ENCODE results near the gene ASPA.

The ASPA gene

GRCh38 chr17:3533752-3534151 is 58.0 kb downstream of the ASPA start:
- no peak for DNase-seq

- peak in 43 of 56 donors; percentile 11 to 74 (median 48) for DNase-seq
Observed at GRCh38 chr17:3534881-3535252, 59.1 kb downstream of the ASPA start.

DNA sequence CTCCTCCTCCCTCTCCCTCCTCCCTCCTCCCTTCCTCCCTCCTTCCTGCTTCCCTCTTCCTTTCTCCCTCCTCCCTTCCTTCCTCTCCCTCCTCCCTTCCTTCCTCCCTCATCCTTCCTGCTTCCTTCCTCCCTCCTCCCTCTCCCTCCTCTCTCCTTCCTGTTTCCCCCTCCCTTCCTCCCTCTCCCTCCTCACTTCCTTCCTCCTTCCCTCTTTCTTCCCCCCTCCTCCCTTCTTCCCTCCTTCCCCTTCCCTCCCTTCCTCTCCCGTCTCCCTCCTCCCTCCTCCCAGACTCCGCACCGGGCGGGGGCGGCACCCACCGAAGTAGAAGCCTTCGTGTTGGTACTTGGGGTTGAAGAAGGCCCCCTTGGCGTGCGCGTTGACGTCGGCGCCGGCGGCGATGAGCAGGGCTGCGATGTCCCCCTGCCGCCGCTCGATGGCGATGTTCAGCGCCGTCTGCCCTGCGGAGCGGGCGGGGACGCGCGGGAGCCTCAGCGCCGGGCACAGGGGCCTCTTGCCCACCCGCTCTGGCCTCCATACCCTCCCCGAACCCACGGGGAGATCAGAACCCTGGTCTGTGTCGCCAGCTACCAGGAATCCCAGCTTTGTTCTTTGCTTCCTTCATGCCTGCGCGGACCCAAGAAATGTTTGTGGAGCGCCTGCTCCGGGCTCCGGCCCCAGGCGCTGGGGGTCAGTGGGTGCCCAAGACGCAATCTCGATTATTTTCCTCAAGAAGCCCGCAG is 59.6 kb downstream of the ASPA start:
- DNase-seq: peak in 53 of 56 donors; percentile 11 to 86 (median 65)

DNA sequence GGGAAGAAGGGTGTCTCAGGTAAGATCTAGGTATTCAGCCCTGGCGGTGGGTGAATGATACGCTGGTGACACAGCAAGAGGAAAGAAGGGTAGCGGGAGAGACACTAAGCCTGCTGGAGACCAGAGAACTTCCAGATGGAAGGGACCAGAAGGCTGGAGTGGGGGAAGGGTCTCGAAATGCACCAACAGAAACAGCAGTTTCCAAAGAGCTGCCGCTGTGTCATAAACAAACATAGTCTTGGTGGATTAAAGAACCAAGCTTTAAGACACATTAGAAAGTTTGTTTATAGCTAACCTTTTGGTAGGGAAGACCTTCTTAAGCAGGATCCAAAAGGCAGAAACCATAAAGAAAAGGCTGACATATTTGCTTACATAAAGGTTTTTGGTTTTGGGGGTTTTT is 60.9 kb downstream of the ASPA start:
- no peak for DNase-seq

GRCh38 chr17:3539881-3540540 is 64.2 kb downstream of the ASPA start:
- DNase-seq: no peak

- DNase-seq: no peak
Observed at GRCh38 chr17:3542410-3543088, 66.8 kb downstream of the ASPA start.

GRCh38 chr17:3543453-3543852 is 67.7 kb downstream of the ASPA start:
- peak in 27 of 56 donors; percentile 9 to 66 (median 22) for DNase-seq

DNA sequence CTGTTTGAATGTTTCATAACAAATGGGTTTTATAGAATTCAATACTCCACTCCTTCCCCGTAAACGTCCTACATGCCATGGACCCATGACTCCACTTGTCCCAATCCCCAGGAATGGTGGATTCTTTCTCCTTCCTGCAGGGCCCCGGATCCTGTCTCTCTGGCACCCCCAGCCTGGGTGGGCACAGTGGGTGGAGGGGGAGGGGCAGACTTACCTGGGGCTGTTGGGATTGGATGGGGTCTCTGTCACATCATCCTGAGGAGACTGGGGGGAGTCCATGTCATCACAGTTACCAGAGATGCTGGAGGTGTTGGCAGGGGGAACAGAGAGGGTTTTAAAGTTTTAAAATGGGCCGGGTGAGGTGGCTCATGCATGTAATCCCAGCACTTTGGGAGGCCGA is 68.6 kb downstream of the ASPA start:
- DNase-seq: no peak

DNA sequence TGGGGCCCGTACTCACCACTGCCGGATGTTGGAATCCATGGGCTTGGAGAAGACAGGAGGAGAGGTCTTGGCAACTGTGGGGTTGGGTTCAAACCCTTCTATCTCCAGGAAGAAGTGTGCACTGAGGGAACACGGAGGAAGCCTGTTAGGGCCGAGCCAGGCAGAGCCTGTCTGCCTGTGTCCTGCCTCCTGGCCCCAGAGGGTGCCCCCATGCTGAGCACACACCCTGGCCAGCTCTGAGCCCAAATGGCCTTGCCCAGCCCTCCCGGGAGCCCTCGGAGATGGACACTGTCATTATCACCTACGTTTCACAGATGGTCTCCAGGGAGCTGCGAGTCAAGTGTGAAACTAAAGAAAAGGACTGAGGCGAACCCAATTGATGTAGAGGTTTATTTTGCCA is 69.4 kb downstream of the ASPA start:
- no peak for DNase-seq

DNA sequence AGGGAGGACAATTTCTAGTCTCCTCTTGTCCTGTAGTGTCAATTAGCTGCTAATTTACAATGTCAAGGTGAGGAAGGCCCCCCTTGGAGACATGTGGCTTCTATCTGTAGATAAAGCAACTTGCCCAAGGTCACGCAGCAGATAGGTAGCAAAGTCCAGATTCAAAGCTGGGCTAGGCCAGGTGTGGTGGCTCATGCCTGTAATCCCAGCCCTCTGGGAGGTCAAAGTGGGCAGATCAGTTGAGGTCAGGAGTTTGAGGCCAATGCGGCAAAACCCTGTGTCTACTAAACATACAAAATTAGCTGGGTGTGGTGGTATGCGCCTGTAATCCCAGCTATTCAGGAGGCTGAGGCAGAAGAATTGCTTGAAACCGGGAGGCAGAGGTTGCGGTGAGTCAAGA is 70.7 kb downstream of the ASPA start:
- DNase-seq: no peak

DNA sequence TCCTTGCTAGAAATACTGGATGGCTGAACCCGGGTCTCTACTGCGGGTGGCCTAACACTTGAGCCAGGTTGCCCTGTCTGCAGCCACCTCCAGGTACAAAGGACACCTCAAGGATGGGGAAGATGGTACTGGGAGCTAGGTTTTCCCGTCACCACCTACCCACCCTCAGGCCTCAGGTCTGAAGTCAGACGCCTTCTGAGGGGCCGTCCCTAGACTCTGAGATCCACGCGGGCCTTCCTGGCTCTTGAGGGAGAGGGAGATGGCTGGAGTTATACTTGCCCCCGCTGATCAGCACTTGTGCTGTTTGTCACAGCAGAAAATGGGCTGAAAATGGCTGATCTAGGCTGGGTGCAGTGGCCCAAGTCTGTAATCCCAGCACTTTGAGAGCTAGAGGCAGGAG is 71.2 kb downstream of the ASPA start:
- DNase-seq: no peak

- no peak for DNase-seq
Observed at GRCh38 chr17:3547628-3548027, 71.8 kb downstream of the ASPA start.

DNA sequence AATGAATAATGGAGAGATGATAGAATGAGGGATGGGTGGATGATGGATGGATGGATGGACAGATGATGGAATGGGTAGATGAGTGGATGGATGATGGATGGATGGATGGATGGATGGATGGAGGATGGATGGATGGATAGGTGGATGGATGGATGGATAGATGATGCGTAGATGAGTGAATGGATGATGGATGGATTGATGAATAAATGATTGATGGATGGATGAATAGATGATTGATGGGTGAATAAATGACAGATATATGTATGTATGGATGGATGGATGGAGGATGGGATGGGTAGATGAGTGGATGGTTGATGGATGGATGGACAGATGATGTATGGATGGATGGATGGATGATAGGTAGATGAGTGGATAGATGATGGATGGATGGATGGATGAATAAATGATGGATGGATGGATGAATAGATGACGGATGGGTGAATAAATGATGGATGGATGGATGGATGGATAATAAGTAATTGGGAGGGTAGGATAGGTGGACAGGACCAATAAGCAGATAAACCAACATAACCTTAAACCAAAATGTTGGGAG is 73.9 kb downstream of the ASPA start:
- no peak for DNase-seq

DNA sequence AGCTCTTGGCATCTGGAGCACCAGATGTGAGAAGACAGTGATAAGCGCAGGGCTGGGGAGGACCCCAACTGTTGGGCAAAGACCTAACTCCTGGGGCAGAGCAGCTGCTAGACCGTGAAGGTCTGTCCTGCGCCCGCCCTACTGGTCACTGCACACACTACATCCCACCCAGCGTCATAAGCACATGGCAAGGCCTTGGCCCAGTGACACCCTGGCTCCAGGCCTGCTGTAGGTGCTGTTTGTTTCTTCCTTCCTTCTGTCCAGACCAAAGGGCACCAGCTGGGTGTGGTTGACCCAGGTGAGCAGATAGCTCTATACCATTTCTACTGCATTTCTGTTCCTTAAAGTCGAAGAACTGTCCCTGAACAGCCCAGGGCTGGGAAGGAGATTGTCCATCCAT is 75.4 kb downstream of the ASPA start:
- DNase-seq: no peak

- no peak for DNase-seq
Observed at GRCh38 chr17:3552916-3553315, 77.1 kb downstream of the ASPA start.
